GM21381 (cell line): ENCODE results near the gene INPP5E.

Source experiments
- ATAC-seq: cut with Tn5 transposase; IDR thresholded peaks from one replicate; pipeline ENCODE4 v1.9.1; 2021; ENCODE audit warnings: mild to moderate bottlenecking, moderate library complexity; ENCODE audit not compliant: unreplicated experiment

INPP5E gene

DNA sequence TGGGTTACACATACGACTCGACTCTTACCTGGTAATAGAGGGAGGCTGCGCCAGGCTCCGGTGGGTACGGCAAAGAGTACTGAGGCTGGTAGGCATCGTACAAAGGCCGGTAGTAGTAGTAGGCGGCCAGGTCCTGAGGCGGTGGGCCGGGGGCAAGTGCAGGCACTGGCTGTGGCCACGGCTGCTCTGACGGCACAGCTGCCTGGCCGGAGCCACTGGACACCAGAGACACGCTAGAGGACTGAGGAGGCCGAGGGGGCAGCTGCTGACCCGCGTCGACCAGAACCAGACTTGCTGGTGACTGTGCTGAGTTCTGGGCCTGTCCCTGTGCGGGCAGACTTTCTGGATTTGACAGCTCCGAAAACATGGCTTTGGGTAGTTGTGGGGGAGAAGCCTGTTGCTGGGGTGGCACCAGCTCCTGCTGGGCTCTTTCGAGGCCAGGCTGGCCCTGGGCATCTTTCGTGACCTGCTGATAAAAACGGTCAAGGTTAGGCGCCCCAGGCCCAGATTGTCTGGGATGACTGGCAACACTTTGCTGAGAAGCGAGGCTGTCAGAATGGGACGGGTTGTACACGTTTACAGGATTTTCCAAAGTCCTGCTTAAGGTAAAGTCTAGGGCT lies 34.5 kb upstream of the INPP5E start:
- no peak for ATAC-seq

DNA sequence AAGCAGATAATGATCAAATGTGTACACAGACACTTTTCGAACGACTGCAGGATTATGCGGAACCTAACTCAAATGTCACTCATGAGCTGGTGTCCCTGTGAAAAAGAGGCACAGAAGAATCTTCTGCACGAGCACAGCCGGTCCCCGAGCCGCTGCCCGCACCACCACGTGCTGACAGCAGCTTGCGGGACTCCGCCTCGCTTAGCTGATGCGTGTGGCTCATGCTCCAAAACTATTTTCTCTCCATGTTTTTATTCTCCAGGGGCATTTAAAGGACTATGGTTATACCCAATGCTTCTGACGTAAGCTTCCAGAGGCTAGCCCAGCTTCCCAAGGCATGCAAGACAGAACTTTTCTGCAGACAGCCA lies 33.7 kb upstream of the INPP5E start:
- ATAC-seq = no peak

DNA sequence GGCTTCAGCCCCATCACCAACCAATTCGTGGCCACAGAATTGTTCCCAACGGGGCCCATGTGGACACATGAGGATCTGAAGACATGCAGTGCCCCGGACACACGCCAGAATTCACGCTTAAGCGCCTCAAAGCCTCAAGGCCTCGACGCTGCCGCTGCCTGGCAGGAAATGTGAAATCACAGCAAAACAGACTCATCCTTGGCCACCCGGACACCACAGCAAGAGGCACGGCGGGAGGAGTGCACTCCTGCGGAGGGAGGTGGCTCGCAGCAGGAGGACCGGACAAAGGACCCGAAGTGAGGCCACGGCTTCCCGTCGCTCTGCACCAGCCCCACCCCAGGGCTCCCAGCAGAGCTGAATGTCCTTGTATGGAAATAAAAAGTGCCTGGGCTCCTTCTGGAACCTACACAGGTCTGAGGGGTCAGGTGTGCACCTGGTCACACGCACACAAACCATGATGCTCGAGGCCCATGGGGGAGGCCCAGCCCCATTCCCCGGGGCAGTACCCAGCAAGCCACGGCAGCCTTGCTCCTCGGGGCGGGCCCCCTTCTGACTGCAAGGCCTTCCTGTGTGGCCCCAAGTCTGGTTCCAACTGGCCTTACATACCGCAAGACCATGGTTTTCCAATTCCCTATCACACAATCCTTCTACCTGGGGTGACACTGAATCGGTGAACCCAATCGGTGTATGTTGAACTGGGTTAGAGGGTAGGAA lies 33.2 kb upstream of the INPP5E start:
- ATAC-seq = no peak

- ATAC-seq = no peak
Measured at GRCh38 chr9:136471802-136472487, 32.3 kb upstream of the INPP5E start.

DNA sequence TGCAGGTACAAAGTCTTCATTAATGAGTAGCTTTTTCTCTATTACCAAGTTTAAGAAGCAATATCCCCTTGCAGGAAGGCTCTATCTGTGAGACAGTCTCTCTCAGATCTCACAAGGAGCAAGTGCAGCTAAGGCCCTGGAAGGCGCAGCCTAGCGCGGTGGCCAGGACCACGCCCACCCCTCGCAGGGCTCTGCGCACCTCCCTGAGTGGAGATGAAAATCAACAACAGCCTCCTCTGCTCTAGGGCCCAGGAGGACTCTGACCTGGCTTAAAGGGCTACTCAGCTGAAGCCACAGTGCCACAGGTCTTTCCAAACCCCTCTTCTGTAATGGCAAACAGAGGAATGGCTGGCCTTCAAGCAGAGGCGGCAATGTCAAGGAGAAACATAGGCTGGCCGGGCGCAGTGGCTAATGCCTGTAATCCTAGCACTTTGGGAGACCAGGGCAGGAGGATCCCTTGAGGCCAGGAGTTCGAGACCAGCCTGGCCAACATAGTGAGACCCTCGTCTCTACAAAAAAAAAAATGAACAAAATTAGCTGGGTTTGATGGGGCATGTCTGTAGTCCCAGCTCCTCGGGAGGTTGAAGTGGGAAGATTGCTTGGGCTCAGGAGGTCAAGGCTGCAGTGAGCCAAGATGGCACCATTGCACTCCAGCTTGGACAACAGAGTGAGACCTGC lies 31.3 kb upstream of the INPP5E start:
- ATAC-seq = no peak

GRCh38 chr9:136470356-136470755 lies 30.7 kb upstream of the INPP5E start:
- ATAC-seq = no peak

- no peak for ATAC-seq
Measured at GRCh38 chr9:136467766-136468165, 28.1 kb upstream of the INPP5E start.

GRCh38 chr9:136466155-136466541 lies 26.5 kb upstream of the INPP5E start:
- no peak for ATAC-seq

DNA sequence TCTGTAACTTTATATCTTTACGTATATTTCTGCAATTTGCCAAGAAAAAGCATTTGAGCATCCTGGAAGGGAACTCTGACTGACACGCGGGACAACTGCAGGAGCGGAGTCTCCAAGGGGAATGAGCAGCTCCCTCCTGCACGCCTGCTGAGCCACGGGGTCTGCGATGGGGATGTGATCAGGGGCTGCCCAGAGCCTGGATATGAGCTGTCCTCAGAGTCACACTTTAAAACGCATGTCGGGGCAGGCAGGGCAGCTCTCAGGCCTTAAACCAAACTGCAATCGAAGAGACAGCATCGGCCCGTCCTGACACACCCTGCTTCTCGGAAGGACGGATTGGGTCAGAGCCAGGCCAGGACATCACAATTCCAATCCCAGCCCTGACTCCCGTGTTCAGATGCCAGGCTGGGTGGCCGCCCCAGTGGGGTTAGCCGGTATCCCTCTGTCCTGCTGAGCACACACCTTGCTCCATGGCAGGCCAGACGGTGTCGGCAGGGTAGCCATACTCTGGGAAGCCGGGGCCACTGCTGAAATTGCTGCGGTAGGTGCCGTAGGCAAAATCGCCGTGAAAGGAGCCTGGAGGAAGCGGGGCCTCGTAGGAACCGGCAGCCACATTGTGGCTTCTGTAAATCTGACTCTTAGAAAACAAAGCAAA lies 26.0 kb upstream of the INPP5E start:
- no peak for ATAC-seq

DNA sequence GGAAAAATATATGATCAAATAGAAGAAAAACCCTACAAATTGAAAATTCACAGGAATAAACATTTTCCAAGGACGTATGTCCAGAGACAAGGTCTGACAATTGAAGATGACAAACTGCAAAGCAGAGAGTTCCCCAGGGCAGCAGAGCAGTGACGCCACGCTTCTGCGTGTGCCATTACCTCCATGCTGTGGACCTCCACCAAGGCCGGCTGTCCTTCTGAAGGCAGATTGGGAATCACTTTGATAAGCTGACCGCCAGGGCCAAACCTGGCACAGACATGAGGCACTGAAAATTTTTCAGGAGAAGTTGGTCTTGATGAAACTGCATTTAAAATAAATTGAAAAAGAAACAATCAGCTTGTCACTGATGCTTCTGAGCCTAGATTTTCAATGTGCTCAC lies 24.6 kb upstream of the INPP5E start:
- no peak for ATAC-seq

DNA sequence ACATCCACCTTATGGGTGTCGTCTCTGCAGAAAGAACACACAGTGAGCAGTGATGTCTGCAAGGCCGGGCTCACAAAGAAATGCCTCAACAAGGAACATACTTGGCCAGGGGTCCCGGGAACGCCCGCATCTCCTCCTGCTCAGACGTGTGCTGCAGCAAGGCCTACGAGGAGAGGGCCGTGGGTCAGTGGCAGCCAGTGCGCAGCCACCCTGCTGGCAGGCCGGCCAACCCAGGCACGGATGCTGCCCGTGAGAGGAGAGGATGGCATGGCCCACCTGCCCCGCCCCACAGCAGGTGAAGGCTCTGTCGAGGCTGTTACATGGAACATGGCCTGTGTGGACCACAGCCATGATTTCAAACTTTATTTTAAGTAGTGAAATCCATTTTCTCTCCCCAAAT lies 23.9 kb upstream of the INPP5E start:
- ATAC-seq = no peak

- ATAC-seq = no peak
Measured at GRCh38 chr9:136462664-136463063, 23.0 kb upstream of the INPP5E start.

DNA sequence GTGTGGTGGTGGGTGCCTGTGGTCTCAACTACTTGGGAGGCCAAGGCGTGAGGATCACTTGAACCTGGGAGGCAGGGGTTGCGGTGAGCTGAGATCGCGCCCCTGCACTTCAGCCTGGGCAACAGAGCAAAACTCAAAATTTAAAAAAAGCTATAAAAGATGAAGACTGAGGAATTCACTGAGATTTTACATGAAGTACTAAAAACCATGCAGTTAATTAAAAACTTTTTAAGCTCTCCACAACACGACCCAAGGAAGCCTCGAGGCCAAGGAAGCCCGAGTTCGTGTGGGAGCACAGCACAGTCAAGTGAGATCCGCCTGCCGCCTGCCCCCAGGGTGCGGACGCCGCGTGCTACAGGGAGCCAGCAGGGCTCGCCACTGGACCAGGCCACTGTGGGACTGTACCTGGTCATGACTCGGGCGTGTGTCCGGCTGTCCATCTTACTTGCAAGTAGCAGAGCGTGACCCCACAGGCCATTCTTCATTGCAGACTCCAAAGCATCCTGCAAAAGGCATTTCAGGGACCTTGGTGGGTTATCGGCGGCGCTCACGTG lies 21.2 kb upstream of the INPP5E start:
- no peak for ATAC-seq

- no peak for ATAC-seq
Measured at GRCh38 chr9:136459425-136459824, 19.8 kb upstream of the INPP5E start.

GRCh38 chr9:136457326-136457725 lies 17.7 kb upstream of the INPP5E start:
- no peak for ATAC-seq

- ATAC-seq = no peak
Measured at GRCh38 chr9:136456258-136456657, 16.6 kb upstream of the INPP5E start.

GRCh38 chr9:136455043-136456002 lies 15.7 kb upstream of the INPP5E start:
- ATAC-seq = no peak

GRCh38 chr9:136454026-136454796 lies 14.6 kb upstream of the INPP5E start:
- no peak for ATAC-seq

DNA sequence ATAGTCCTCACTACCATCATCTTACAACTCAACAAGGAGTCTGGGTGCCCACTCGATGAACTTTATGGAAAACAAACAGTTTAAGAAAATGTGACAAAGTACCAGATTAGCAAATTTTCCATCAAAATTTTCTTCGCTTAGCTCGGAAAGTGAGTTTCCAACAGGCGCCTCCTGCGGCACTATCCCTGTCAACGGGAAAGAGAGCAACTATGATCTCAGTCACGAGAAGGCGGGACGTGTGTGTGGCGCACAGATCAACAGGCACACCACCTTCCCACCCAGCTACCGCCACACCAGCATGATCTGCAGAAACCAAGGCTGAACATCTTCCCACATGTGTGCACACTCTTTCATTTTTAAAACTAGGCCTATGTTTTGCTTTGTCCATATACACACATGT lies 13.7 kb upstream of the INPP5E start:
- no peak for ATAC-seq
